Muscle of leg (tissue), 11 donors: Measurements from ENCODE around the gene KIZ. TPM values are rescaled to one million over a fixed set of nuclear protein-coding genes. Genes with fewer than 3 reads are reported as not detected.

Experiments used
- DNase-seq: peaks from one replicate; pipeline ENCODE4 v3.0.0; 2013
- H3K27ac ChIP-seq: one replicate; pipeline ENCODE4 v1.5.1; 2013; ENCODE audit warnings: mild to moderate bottlenecking, low read length, control low read depth
- H3K27me3 ChIP-seq: one replicate; pipeline ENCODE4 v1.6.1; 2013; ENCODE audit warnings: low read length; ENCODE audit not compliant: control insufficient read depth, insufficient read depth
- H3K36me3 ChIP-seq: one replicate; pipeline ENCODE4 v1.6.1; 2013; ENCODE audit warnings: low read length; ENCODE audit not compliant: control insufficient read depth, insufficient read depth
- H3K4me1 ChIP-seq: one replicate; pipeline ENCODE4 v1.6.1; 2013; ENCODE audit warnings: low read length; ENCODE audit not compliant: control insufficient read depth, insufficient read depth
- H3K4me3 ChIP-seq: one replicate; pipeline ENCODE4 v1.5.1; 2013; ENCODE audit warnings: low read length, control low read depth
- H3K9me3 ChIP-seq: replicated peaks from 2 replicates; pipeline ENCODE4 v1.6.1; 2013; ENCODE audit warnings: low read depth, low read length; ENCODE audit not compliant: control insufficient read depth
- WGBS: methylation state at CpG from one replicate; pipeline ENCODE4 v1.1.5; 2013; ENCODE audit warnings: missing lambda C conversion rate; ENCODE audit not compliant: insufficient coverage; 5-methylcytosine and 5-hydroxymethylcytosine counted together
- polyA plus RNA-seq, 8 donors: library from polyadenylated mRNA; unstranded; fragments of 120-200 nt; gene quantifications; one replicate each; pipeline versions ENCODE4 v1.2.1 to v1.2.3, GENCODE V29; 2013; ENCODE audit warnings: inconsistent platforms in 1 of 8, low replicate concordance in 1 of 8; ENCODE audit not compliant: insufficient read length in 8 of 8, insufficient read depth in 1 of 8
- total RNA-seq: library from RNA; stranded (reverse); fragments of 120-200 nt; gene quantifications from one replicate; pipeline ENCODE4 v1.2.4, GENCODE V29; 2013

Gene KIZ
- total and polyA plus RNA-seq, 9 donors: 12.8 to 18.5 (median 15.6) TPM

DNA sequence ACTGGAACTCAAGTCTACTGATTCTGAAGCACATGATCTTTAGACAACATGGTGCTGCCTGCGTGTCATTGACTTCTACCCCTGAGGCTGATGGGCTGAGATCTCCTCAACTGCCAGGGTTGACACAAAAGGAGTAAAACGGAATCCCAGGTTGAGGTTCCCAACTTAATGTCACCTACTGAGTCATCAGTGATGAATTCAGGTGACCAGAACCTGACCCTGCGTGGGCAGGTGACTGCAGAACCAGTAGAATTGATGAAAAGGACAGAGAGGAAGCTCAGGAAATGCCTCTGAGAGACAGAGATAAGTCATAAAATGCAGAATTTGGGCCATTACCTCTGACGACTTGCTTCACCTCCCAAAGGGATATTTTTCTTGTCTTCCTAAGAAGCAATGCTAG lies 7.7 kb upstream of the KIZ start:
- 50% methylated on average over 3 of the region's 4 CpGs for WGBS
- Histone ChIP-seq H3K4me3 (no peak overlapping the region), H3K9me3 (no peaks in the 10 kb centered on the region), H3K36me3 (no peaks in the 10 kb centered on the region), H3K4me1 (no peaks in the 10 kb centered on the region), H3K27ac (no peak overlapping the region), H3K27me3 (peaks cover 21% of the 10 kb centered on the region)
- no peak for DNase-seq

GRCh38 chr20:21118782-21119181 lies 7.1 kb upstream of the KIZ start:
- H3K9me3 ChIP-seq: no peaks in the 10 kb centered on the region
- H3K27ac ChIP-seq: no peak overlapping the region
- no peak overlapping the region for H3K4me3 ChIP-seq
- H3K36me3 ChIP-seq: no peaks in the 10 kb centered on the region
- WGBS: no CpG with 5 or more reads among the region's 2 CpGs
- no peak for DNase-seq
- no peaks in the 10 kb centered on the region for H3K4me1 ChIP-seq
- peaks cover 19% of the 10 kb centered on the region for H3K27me3 ChIP-seq

GRCh38 chr20:21124190-21124589 lies 1.7 kb upstream of the KIZ start:
- Histone ChIP-seq H3K27me3 (peaks cover 6% of the 10 kb centered on the region), H3K9me3 (no peaks in the 10 kb centered on the region), H3K36me3 (no peaks in the 10 kb centered on the region), H3K4me1 (peaks cover 5% of the 10 kb centered on the region), H3K4me3 (no peak overlapping the region), H3K27ac (no peak overlapping the region)
- 100% methylated on average over 1 of the region's 3 CpGs for WGBS
- DNase-seq: no peak

- H3K9me3 ChIP-seq: no peaks in the 10 kb centered on the region
- peak overlapping the region; percentile 45 for H3K4me3 ChIP-seq
- no peaks in the 10 kb centered on the region for H3K36me3 ChIP-seq
- 0% methylated on average over 9 of the region's 25 CpGs for WGBS
- DNase-seq: peak; percentile 57
- peaks cover 5% of the 10 kb centered on the region for H3K4me1 ChIP-seq
- H3K27me3 ChIP-seq: peaks cover 3% of the 10 kb centered on the region
- H3K27ac ChIP-seq: peak overlapping the region; percentile 60
These were observed 622 bp upstream of the KIZ start for GRCh38 chr20:21125072-21125848.

DNA sequence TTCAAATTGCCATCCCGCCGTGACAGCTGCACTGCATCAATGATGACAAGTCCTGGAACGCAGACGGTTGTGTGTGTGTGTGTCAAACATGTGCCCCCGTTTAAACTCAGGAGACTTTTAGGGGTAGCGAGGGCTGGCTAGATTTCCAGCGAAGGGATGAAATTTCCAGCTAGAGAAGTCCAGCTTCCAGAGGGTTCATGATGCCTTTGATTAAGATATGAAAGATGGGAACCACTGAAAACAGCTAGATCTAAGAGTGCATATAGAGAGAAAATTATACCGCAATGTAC lies 644 bp downstream of the KIZ start:
- Histone ChIP-seq H3K27ac (peak overlapping the region; percentile 84), H3K27me3 (peaks cover 3% of the 10 kb centered on the region), H3K36me3 (peaks cover 3% of the 10 kb centered on the region), H3K4me3 (peak overlapping the region; percentile 85), H3K9me3 (no peaks in the 10 kb centered on the region), H3K4me1 (peaks cover 5% of the 10 kb centered on the region)
- WGBS: 5% methylated on average over 3 of the region's 8 CpGs
- no peak for DNase-seq

- H3K4me3 ChIP-seq: no peak overlapping the region
- H3K27ac ChIP-seq: no peak overlapping the region
- WGBS: 81% methylated on average over 2 of the region's 5 CpGs
- H3K4me1 ChIP-seq: peaks cover 5% of the 10 kb centered on the region
- H3K27me3 ChIP-seq: peaks cover 3% of the 10 kb centered on the region
- H3K36me3 ChIP-seq: peaks cover 11% of the 10 kb centered on the region
- DNase-seq: no peak
- no peaks in the 10 kb centered on the region for H3K9me3 ChIP-seq
These were observed 1.5 kb downstream of the KIZ start for GRCh38 chr20:21127201-21127981.

- Histone ChIP-seq H3K36me3 (peaks cover 18% of the 10 kb centered on the region), H3K27ac (no peak overlapping the region), H3K9me3 (no peaks in the 10 kb centered on the region), H3K4me3 (no peak overlapping the region), H3K27me3 (no peaks in the 10 kb centered on the region), H3K4me1 (peaks cover 5% of the 10 kb centered on the region)
- no peak for DNase-seq
- 78% methylated on average over 5 of the region's 5 CpGs for WGBS
These were observed 4.0 kb downstream of the KIZ start for GRCh38 chr20:21129861-21130260.

DNA sequence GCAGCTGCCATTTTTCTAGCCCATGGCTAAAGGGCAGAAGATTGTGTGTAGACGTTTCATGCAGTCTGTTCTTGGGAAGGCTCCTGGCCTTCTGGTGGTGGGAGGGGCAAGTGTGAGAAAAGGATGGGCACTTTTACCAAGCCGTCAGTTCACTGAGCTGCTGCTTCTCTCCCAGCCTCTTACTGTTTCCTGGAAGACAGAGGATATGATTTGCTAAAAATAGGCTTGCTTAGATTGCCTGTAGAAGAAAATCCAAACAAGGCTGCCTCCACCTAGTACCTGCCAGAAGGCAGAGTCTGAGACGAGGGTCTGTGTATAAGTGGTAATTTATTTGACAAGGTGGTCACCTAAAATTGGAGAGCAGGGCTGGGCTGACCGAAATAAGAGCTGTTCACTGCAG lies 7.5 kb downstream of the KIZ start:
- peaks cover 23% of the 10 kb centered on the region for H3K36me3 ChIP-seq
- no peak for DNase-seq
- no peaks in the 10 kb centered on the region for H3K9me3 ChIP-seq
- H3K27ac ChIP-seq: no peak overlapping the region
- WGBS: 100% methylated on average over 1 of the region's 4 CpGs
- no peaks in the 10 kb centered on the region for H3K27me3 ChIP-seq
- H3K4me3 ChIP-seq: no peak overlapping the region
- no peaks in the 10 kb centered on the region for H3K4me1 ChIP-seq

- Histone ChIP-seq H3K9me3 (no peaks in the 10 kb centered on the region), H3K27ac (no peak overlapping the region)
- WGBS: 89% methylated on average over 9 of the region's 16 CpGs
These were observed 8.2 kb downstream of the KIZ start for GRCh38 chr20:21133917-21134622.

GRCh38 chr20:21134883-21135493 lies 9.1 kb downstream of the KIZ start:
- Histone ChIP-seq H3K4me1 (no peaks in the 10 kb centered on the region), H3K36me3 (peaks cover 25% of the 10 kb centered on the region), H3K4me3 (no peak overlapping the region), H3K9me3 (no peaks in the 10 kb centered on the region), H3K27ac (no peak overlapping the region), H3K27me3 (no peaks in the 10 kb centered on the region)
- WGBS: 97% methylated on average over 8 of the region's 10 CpGs
- DNase-seq: no peak

More at GRCh38 chr20:21133917-21134622, 8.2 kb downstream of the KIZ start:
- DNase-seq: no peak
- Histone ChIP-seq H3K4me1 (no peaks in the 10 kb centered on the region), H3K4me3 (no peak overlapping the region), H3K36me3 (peaks cover 23% of the 10 kb centered on the region), H3K27me3 (no peaks in the 10 kb centered on the region)
